HCT116 (cell line): ENCODE data around the gene ELP6. TPM values are rescaled to one million over a fixed set of nuclear protein-coding genes. Genes with fewer than 3 reads are reported as not detected.
"Not testable (repeated sequence)": the region's sequence is repeated elsewhere in the genome, so short reads cannot be mapped to it uniquely, and the experiment has no call there.

ENCODE experiments used
- ATAC-seq: fragments of 200-7000 bp; cut with Tn5 transposase; 2 replicates; pipeline ENCODE4 v1.9.1; 2020; ENCODE audit warnings: mild to moderate bottlenecking, moderate library complexity
- BruUV-seq: library from RNA; stranded (reverse); fragments of 400-500 nt; replicated peaks from 2 replicates; lab custom pipeline; 2021; lab: Mats Ljungman, UMichigan
- CTCF ChIA-PET: fragments of 300-600 bp; sonication (Branson Sonifier 250); formaldehyde crosslinking; loops from one replicate; lab custom pipeline; 2021; ENCODE audit warnings: antibody characterized with exemption; lab: Charles Lee
- POLR2A ChIA-PET: fragments of 300-600, 350-600 bp; sonication (Branson Sonifier 250); formaldehyde crosslinking; loops from one replicate; lab custom pipeline; 2021; ENCODE audit warnings: antibody characterized with exemption; lab: Charles Lee
- RAD21 ChIA-PET, 2 experiments: fragments of 300-600 bp; sonication (Branson Sonifier 250); formaldehyde crosslinking; loops; one replicate each; lab custom pipeline; 2023; ENCODE audit warnings: low total read pairs in 2 of 2; ENCODE audit not compliant: uncharacterized antibody in 2 of 2, unreplicated experiment in 2 of 2, low non-redundant PET in 1 of 2; lab: Charles Lee
- DNase-seq: peaks from one replicate; pipeline ENCODE4 v3.0.0-alpha.2; 2010; ENCODE audit warnings: low read depth, low spot score
- H2AFZ ChIP-seq: fragments of 200-600 bp; shearing (Covaris generic), sonication (generic); 2 replicates; pipeline ENCODE4 v1.6.1; 2017; ENCODE audit warnings: low read depth, mixed run types, mixed read lengths, antibody characterized with exemption, low read length; ENCODE audit not compliant: poor library complexity, severe bottlenecking
- H3K27ac ChIP-seq: 2 replicates; pipeline ENCODE4 v1.5.1; 2012; ENCODE audit warnings: low read depth, low read length
- H3K27me3 ChIP-seq: fragments of 200-600 bp; sonication (generic); 2 replicates; pipeline ENCODE4 v1.6.1; 2016; ENCODE audit warnings: mixed run types, low read length, mixed read lengths; ENCODE audit not compliant: insufficient read depth
- H3K36me3 ChIP-seq, 2 experiments: fragments of 200-500 bp in 1 of 2; fragments of 200-600 bp in 1 of 2; sonication (Bioruptor generic) in 1 of 2; sonication (generic) in 1 of 2; 2 replicates each; pipeline versions ENCODE4 v1.5.1 to v1.6.1; 2014 to 2016; ENCODE audit warnings: low read length in 2 of 2, inconsistent platforms in 1 of 2, mixed read lengths in 1 of 2, mixed run types in 1 of 2; ENCODE audit not compliant: insufficient read depth in 2 of 2, control insufficient read depth in 1 of 2
- H3K4me1 ChIP-seq, 2 experiments: fragments of 200-600 bp in 1 of 2; sonication (generic) in 1 of 2; 2 replicates each; pipeline versions ENCODE4 v1.5.1 to v1.6.1; 2012 to 2017; ENCODE audit warnings: low read length in 2 of 2, inconsistent platforms in 1 of 2, mild to moderate bottlenecking in 1 of 2, mixed read lengths in 1 of 2, mixed run types in 1 of 2, moderate library complexity in 1 of 2; ENCODE audit not compliant: insufficient read depth in 2 of 2, control insufficient read depth in 1 of 2
- H3K4me2 ChIP-seq: fragments of 200-600 bp; sonication (generic); 2 replicates; pipeline ENCODE4 v1.6.1; 2017; ENCODE audit warnings: mixed run types, low read length, mixed read lengths
- H3K4me3 ChIP-seq, 2 experiments: fragments of 200-600 bp in 1 of 2; sonication (generic) in 1 of 2; replicated peaks in 1 of 2; 2 replicates each; pipeline ENCODE4 v1.5.1; 2011 to 2016; ENCODE audit warnings: low read length in 2 of 2, control low read depth in 1 of 2, low read depth in 1 of 2, mild to moderate bottlenecking in 1 of 2, mixed read lengths in 1 of 2, mixed run types in 1 of 2
- H3K79me2 ChIP-seq: fragments of 200-600 bp; sonication (generic); 2 replicates; pipeline ENCODE4 v1.6.1; 2017; ENCODE audit warnings: mild to moderate bottlenecking, mixed run types, low read length, moderate library complexity, mixed read lengths; ENCODE audit not compliant: insufficient read depth
- H3K9ac ChIP-seq: fragments of 200-600 bp; sonication (generic); 2 replicates; pipeline ENCODE4 v1.6.1; 2016; ENCODE audit warnings: low read length, mixed read lengths
- H3K9me2 ChIP-seq: fragments of 200-600 bp; sonication (generic), shearing (Covaris generic); 2 replicates; pipeline ENCODE4 v1.6.1; 2017; ENCODE audit warnings: mixed run types, mild to moderate bottlenecking, moderate library complexity; ENCODE audit not compliant: insufficient read depth
- H3K9me3 ChIP-seq, 2 experiments: fragments of 200-500 bp in 1 of 2; fragments of 200-600 bp in 1 of 2; sonication (Bioruptor generic) in 1 of 2; sonication (generic) in 1 of 2; 2 replicates each; pipeline ENCODE4 v1.6.1; 2014 to 2017; ENCODE audit warnings: low read length in 2 of 2, mixed read lengths in 2 of 2, inconsistent platforms in 1 of 2, low read depth in 1 of 2, mild to moderate bottlenecking in 1 of 2, mixed run types in 1 of 2, moderate library complexity in 1 of 2; ENCODE audit not compliant: control insufficient read depth in 1 of 2, insufficient read depth in 1 of 2
- H4K20me1 ChIP-seq: fragments of 200-600 bp; sonication (generic), shearing (Covaris generic); 2 replicates; pipeline ENCODE4 v1.6.1; 2017; ENCODE audit warnings: mixed run types, mild to moderate bottlenecking, moderate library complexity; ENCODE audit not compliant: insufficient read depth
- CBX3 ChIP-seq: IDR thresholded peaks from 2 replicates; pipeline ENCODE4 v1.6.1; 2012; ENCODE audit warnings: low read depth
- CEBPB ChIP-seq: IDR thresholded peaks from 2 replicates; pipeline ENCODE4 v1.6.1; 2012; ENCODE audit warnings: low read depth
- CTCF ChIP-seq, 3 experiments: fragments of 200-600 bp in 1 of 3; sonication (generic) in 1 of 3; IDR thresholded peaks in 2 of 3; conservative IDR thresholded peaks in 1 of 3; 2 replicates each; pipeline ENCODE4 v1.5.1; 2012 to 2017; ENCODE audit warnings: low read depth in 2 of 3, low read length in 2 of 3, antibody characterized with exemption in 1 of 3, borderline replicate concordance in 1 of 3, control low read depth in 1 of 3, mild to moderate bottlenecking in 1 of 3, mixed read lengths in 1 of 3, mixed run types in 1 of 3, moderate library complexity in 1 of 3; ENCODE audit not compliant: insufficient read depth in 1 of 3
- ELF1 ChIP-seq: IDR thresholded peaks from 2 replicates; pipeline ENCODE4 v1.6.1; 2012; ENCODE audit warnings: low read depth, borderline replicate concordance
- EZH2phosphoT487 ChIP-seq: fragments of 200-600 bp; IDR thresholded peaks from 2 replicates; pipeline ENCODE4 v1.6.1; 2018; ENCODE audit warnings: antibody characterized with exemption, borderline replicate concordance
- JUND ChIP-seq: IDR thresholded peaks from 2 replicates; pipeline ENCODE4 v1.6.1; 2012
- TCF7L2 ChIP-seq: IDR thresholded peaks from 2 replicates; pipeline ENCODE4 v1.7.0; 2011; ENCODE audit warnings: borderline replicate concordance, inconsistent platforms; ENCODE audit not compliant: insufficient read depth, insufficient read length; ENCODE audit errors: extremely low read depth
- ZBTB33 ChIP-seq: IDR thresholded peaks from 2 replicates; pipeline ENCODE4 v1.6.1; 2011; ENCODE audit warnings: mild to moderate bottlenecking, low read length, moderate library complexity; ENCODE audit not compliant: insufficient replicate concordance; ENCODE audit errors: extremely low read depth
- intact Hi-C: fragments of 100-400 bp; cut with micrococcal nuclease; formaldehyde crosslinking; loops from 2 replicates; pipeline ENCODE4 v1.10.0; 2022
- total RNA-seq: library from RNA; stranded (reverse); gene quantifications from one replicate; pipeline ENCODE4 v1.2.1, GENCODE V29; 2021; ENCODE audit not compliant: unreplicated experiment

The ELP6 gene
- total RNA-seq, 1 experiment from 2014 or later: 38.8 TPM

- Histone ChIP-seq H3K9ac (no peak overlapping the region), H3K27me3 (no peaks in the 10 kb centered on the region), H2AFZ (no peak overlapping the region), H4K20me1 (no peaks in the 10 kb centered on the region; the same call in 1 of the 2 replicates), H3K4me2 (no peak overlapping the region), H3K36me3 (no peaks in the 10 kb centered on the region), H3K27ac (no peak overlapping the region), H3K79me2 (peaks cover 82% of the 10 kb centered on the region), H3K9me3 (no peaks in the 10 kb centered on the region), H3K4me3 (no peak overlapping the region), H3K9me2 (no peaks in the 10 kb centered on the region), H3K4me1 (peaks cover 0 to 3% of the 10 kb centered on the region in 2 experiments; a peak in 1 of 4 replicates)
- intact Hi-C loops: no loop called here
- POLR2A ChIA-PET: no interaction called here
- ATAC-seq (no peak), DNase-seq (no peak)
- RAD21 ChIA-PET: no interaction called here
- CTCF ChIA-PET: no interaction called here
- no TSS peak for BruUV-seq
- TF ChIP-seq TCF7L2 (no peak), EZH2phosphoT487 (no peak), JUND (no peak), CBX3 (no peak), ZBTB33 (no peak), CEBPB (no peak), CTCF (IDR thresholded peaks at IDR 0.05 in 2 of 3, conservative IDR thresholded peaks at IDR 0.05 in 1 of 3; ENCODE audit: borderline replicate concordance in 1 of 3, insufficient read depth in 1 of 3, low read depth in 2 of 3, low read length in 2 of 3) (no peak), ELF1 (no peak)
These were observed 43.9 kb downstream of the ELP6 start for GRCh38 chr3:47469616-47470015.

- H3K27ac ChIP-seq, H3K9ac ChIP-seq, BruUV-seq, H3K9me3 ChIP-seq, intact Hi-C loops, H3K36me3 ChIP-seq, H2AFZ ChIP-seq, H3K9me2 ChIP-seq, H3K4me2 ChIP-seq, H3K4me3 ChIP-seq, H4K20me1 ChIP-seq, DNase-seq, CTCF ChIA-PET, POLR2A ChIA-PET, H3K27me3 ChIP-seq, RAD21 ChIA-PET, H3K4me1 ChIP-seq, ATAC-seq: not testable (repeated sequence)
- H3K79me2 ChIP-seq: peaks cover 74% of the 10 kb centered on the region
These were observed 45.2 kb downstream of the ELP6 start for GRCh38 chr3:47468315-47468714.
